ENCODE results near the gene ZNF577. TPM values are rescaled to one million over a fixed set of nuclear protein-coding genes. Genes with fewer than 3 reads are reported as not detected.

Gene ZNF577
- total and polyA plus RNA-seq, 9 donors = 12.5 to 19.7 (median 17.5) TPM

GRCh38 chr19:51821456-51821855 lies 66.3 kb downstream of the ZNF577 start:
- Histone ChIP-seq H3K9me3 (replicated peaks; ENCODE audit: control insufficient read depth, low read depth, low read length) (no peaks in the 10 kb centered on the region), H3K27me3 (ENCODE audit: control insufficient read depth, insufficient read depth, low read length) (no peaks in the 10 kb centered on the region), H3K4me3 (ENCODE audit: low read length) (no peak overlapping the region), H3K4me1 (ENCODE audit: control insufficient read depth, insufficient read depth, low read length) (peaks cover 2% of the 10 kb centered on the region), H3K36me3 (ENCODE audit: control insufficient read depth, insufficient read depth, low read length) (no peaks in the 10 kb centered on the region), H3K27ac (ENCODE audit: low read length) (no peak overlapping the region)
- DNase-seq = no peak
- no CpG with 5 or more reads among the region's 3 CpGs for WGBS (ENCODE audit: insufficient coverage)

Other genes with a start within 250 kb of the ZNF577 start
- gene SIGLEC14, start 241.1 kb downstream of the ZNF577 start, total RNA-seq = 0.58 TPM
- gene SIGLEC14, start 241.1 kb downstream of the ZNF577 start, polyA plus RNA-seq (ENCODE audit: insufficient read depth in 1 of 8, insufficient read length in 8 of 8, low replicate concordance in 1 of 8) = 1 to 10 TPM; 1.1 to 2.7 (median 1.5) TPM
- 9.3 TPM for gene SPACA6, start 194.6 kb downstream of the ZNF577 start, total RNA-seq
- 10 to 100 TPM in 3 of 8 donors, 1 to 10 TPM in 5; 6.1 to 15.2 (median 9.8) TPM for gene SPACA6, start 194.6 kb downstream of the ZNF577 start, polyA plus RNA-seq (ENCODE audit: insufficient read depth in 1 of 8, insufficient read length in 8 of 8, low replicate concordance in 1 of 8)
- gene HAS1, start 164.0 kb downstream of the ZNF577 start, total RNA-seq = 0.35 TPM
- gene HAS1, start 164.0 kb downstream of the ZNF577 start, polyA plus RNA-seq (ENCODE audit: insufficient read depth in 1 of 8, insufficient read length in 8 of 8, low replicate concordance in 1 of 8) = under 1 TPM; 0.06 to 0.39 (median 0.13) TPM
- gene FPR1, start 136.1 kb downstream of the ZNF577 start, total RNA-seq = 0.66 TPM
- gene FPR1, start 136.1 kb downstream of the ZNF577 start, polyA plus RNA-seq (ENCODE audit: insufficient read depth in 1 of 8, insufficient read length in 8 of 8, low replicate concordance in 1 of 8) = 1 to 10 TPM; 1.1 to 3.2 (median 1.9) TPM
- 0.09 TPM for gene FPR2, start 126.8 kb downstream of the ZNF577 start, total RNA-seq
- gene FPR2, start 126.8 kb downstream of the ZNF577 start, polyA plus RNA-seq (ENCODE audit: insufficient read depth in 1 of 8, insufficient read length in 8 of 8, low replicate concordance in 1 of 8) = under 1 TPM; 0.23 to 0.73 (median 0.34) TPM
- 0.22 TPM for gene FPR3, start 92.8 kb downstream of the ZNF577 start, total RNA-seq
- gene FPR3, start 92.8 kb downstream of the ZNF577 start, polyA plus RNA-seq (ENCODE audit: insufficient read depth in 1 of 8, insufficient read length in 8 of 8, low replicate concordance in 1 of 8) = under 1 TPM; 0.17 to 0.84 (median 0.31) TPM
- 12.0 TPM for gene ZNF649, start 17.1 kb upstream of the ZNF577 start, total RNA-seq
- 10 to 100 TPM in 6 of 8 donors, 1 to 10 TPM in 2; 8.6 to 13.7 (median 11.5) TPM for gene ZNF649, start 17.1 kb upstream of the ZNF577 start, polyA plus RNA-seq (ENCODE audit: insufficient read depth in 1 of 8, insufficient read length in 8 of 8, low replicate concordance in 1 of 8)
- gene ZNF613, start 39.5 kb upstream of the ZNF577 start, total RNA-seq = 6.9 TPM
- 1 to 10 TPM; 4.6 to 6.9 (median 6.0) TPM for gene ZNF613, start 39.5 kb upstream of the ZNF577 start, polyA plus RNA-seq (ENCODE audit: insufficient read depth in 1 of 8, insufficient read length in 8 of 8, low replicate concordance in 1 of 8)
- gene ZNF350, start 98.9 kb upstream of the ZNF577 start, total RNA-seq = 9.9 TPM
- 1 to 10 TPM; 6.2 to 8.2 (median 7.0) TPM for gene ZNF350, start 98.9 kb upstream of the ZNF577 start, polyA plus RNA-seq (ENCODE audit: insufficient read depth in 1 of 8, insufficient read length in 8 of 8, low replicate concordance in 1 of 8)
- gene ZNF615, start 120.3 kb upstream of the ZNF577 start, total RNA-seq = 12.3 TPM
- gene ZNF615, start 120.3 kb upstream of the ZNF577 start, polyA plus RNA-seq (ENCODE audit: insufficient read depth in 1 of 8, insufficient read length in 8 of 8, low replicate concordance in 1 of 8) = 10 to 100 TPM in 2 of 8 donors, 1 to 10 TPM in 6; 7.1 to 10.5 (median 8.8) TPM
- 10.2 TPM for gene ZNF614, start 140.4 kb upstream of the ZNF577 start, total RNA-seq
- gene ZNF614, start 140.4 kb upstream of the ZNF577 start, polyA plus RNA-seq (ENCODE audit: insufficient read depth in 1 of 8, insufficient read length in 8 of 8, low replicate concordance in 1 of 8) = 1 to 10 TPM; 6.3 to 9.3 (median 8.3) TPM
- gene ZNF432, start 160.9 kb upstream of the ZNF577 start, total RNA-seq = 11.0 TPM
- gene ZNF432, start 160.9 kb upstream of the ZNF577 start, polyA plus RNA-seq (ENCODE audit: insufficient read depth in 1 of 8, insufficient read length in 8 of 8, low replicate concordance in 1 of 8) = 10 to 100 TPM in 4 of 8 donors, 1 to 10 TPM in 4; 8.7 to 11.8 (median 10.1) TPM
- gene ZNF841, start 207.8 kb upstream of the ZNF577 start, total RNA-seq = 18.1 TPM
- 10 to 100 TPM in 3 of 8 donors, 1 to 10 TPM in 5; 7.9 to 14.4 (median 9.3) TPM for gene ZNF841, start 207.8 kb upstream of the ZNF577 start, polyA plus RNA-seq (ENCODE audit: insufficient read depth in 1 of 8, insufficient read length in 8 of 8, low replicate concordance in 1 of 8)

Measured in muscle of leg (tissue), 11 donors.